ENCODE measurements around the gene BEND2.

DNA sequence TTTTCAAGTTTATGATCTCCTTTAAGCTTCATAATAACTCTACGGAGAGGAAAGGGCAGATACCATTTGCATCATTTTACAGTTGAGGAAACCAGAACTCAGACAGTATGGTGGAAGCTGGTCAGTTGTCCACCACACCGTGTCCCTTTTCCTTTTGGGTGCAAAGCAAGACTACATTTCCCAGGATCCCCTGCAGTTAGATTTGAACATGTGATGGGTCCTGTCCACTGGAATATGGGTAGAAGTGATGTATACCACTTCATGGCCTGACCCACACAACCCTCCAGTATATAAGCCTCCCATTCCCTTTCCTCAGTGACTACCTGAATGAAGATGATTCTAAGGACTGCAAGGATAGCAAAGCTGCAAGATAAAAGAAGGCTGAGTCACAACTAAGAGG lies 74.7 kb downstream of the BEND2 start:
- TF ChIP-seq POLR2AphosphoS5 (IDR thresholded peaks at IDR 0.05; ENCODE audit: low read depth, low read length) (no peak), POLR2A (IDR thresholded peaks at IDR 0.05; ENCODE audit: low read depth, low read length) (no peak)

All from GM12892 (cell line).